CD4-positive, alpha-beta memory T cell (primary cell): ENCODE data around the gene C2orf66. TPM values are rescaled to one million over a fixed set of nuclear protein-coding genes. Genes with fewer than 3 reads are reported as not detected.

Experiments
- CTCF ChIA-PET: fragments of 350-600 bp; sonication (Branson Sonifier 250); formaldehyde crosslinking; loops from one replicate; lab custom pipeline; 2021; ENCODE audit warnings: inconsistent platforms; ENCODE audit not compliant: partially characterized antibody; lab: Charles Lee
- POLR2A ChIA-PET: fragments of 350-600 bp; sonication (Branson Sonifier 250); formaldehyde crosslinking; loops from one replicate; lab custom pipeline; 2021; ENCODE audit not compliant: partially characterized antibody; lab: Charles Lee
- DNase-seq, 5 donors: peaks; one replicate each; pipeline versions ENCODE4 v3.0.0 to v3.0.0-alpha.2; 2020 to 2022; ENCODE audit warnings: mixed read lengths in 1 of 5
- H3K27ac ChIP-seq: one replicate; pipeline ENCODE4 v1.7.0; 2013; ENCODE audit warnings: low read depth, low read length
- H3K27me3 ChIP-seq: 2 replicates; pipeline ENCODE4 v1.7.0; 2013; ENCODE audit warnings: mild to moderate bottlenecking, low read length, moderate library complexity; ENCODE audit not compliant: insufficient read depth
- H3K36me3 ChIP-seq: 2 replicates; pipeline ENCODE4 v1.7.0; 2013; ENCODE audit warnings: mild to moderate bottlenecking, low read length, moderate library complexity; ENCODE audit not compliant: insufficient read depth
- H3K4me1 ChIP-seq: 2 replicates; pipeline ENCODE4 v1.7.0; 2013; ENCODE audit warnings: mild to moderate bottlenecking, low read length, moderate library complexity; ENCODE audit not compliant: insufficient read depth
- H3K4me3 ChIP-seq, 2 donors: one replicate each; pipeline ENCODE4 v1.7.0; 2013; ENCODE audit warnings: low read length in 2 of 2, mild to moderate bottlenecking in 1 of 2
- H3K9me3 ChIP-seq, 2 donors: one replicate each; pipeline ENCODE4 v1.7.0; 2013; ENCODE audit warnings: low read length in 2 of 2, control low read depth in 1 of 2; ENCODE audit not compliant: control insufficient read depth in 1 of 2
- H3K27ac Mint-ChIP-seq, 7 donors: one replicate each; pipeline ENCODE4 v1.8.0; 2020 to 2021; ENCODE audit warnings: mixed read lengths in 7 of 7, mild to moderate bottlenecking in 6 of 7, inconsistent platforms in 3 of 7, moderate library complexity in 3 of 7
- H3K27me3 Mint-ChIP-seq, 2 donors: one replicate each; pipeline ENCODE4 v1.8.0; 2020 to 2021; ENCODE audit warnings: mixed read lengths in 2 of 2
- H3K36me3 Mint-ChIP-seq, 2 donors: one replicate each; pipeline ENCODE4 v1.8.0; 2020 to 2021; ENCODE audit warnings: mixed read lengths in 2 of 2, inconsistent platforms in 1 of 2, mild to moderate bottlenecking in 1 of 2
- H3K4me1 Mint-ChIP-seq, 4 donors: one replicate each; pipeline ENCODE4 v1.8.0; 2020 to 2021; ENCODE audit warnings: mixed read lengths in 4 of 4, mild to moderate bottlenecking in 1 of 4
- H3K4me3 Mint-ChIP-seq, 8 donors: one replicate each; pipeline ENCODE4 v1.8.0; 2020 to 2021; ENCODE audit warnings: mixed read lengths in 8 of 8, mild to moderate bottlenecking in 7 of 8, moderate library complexity in 6 of 8, inconsistent platforms in 3 of 8
- H3K9me3 Mint-ChIP-seq, 8 donors: one replicate each; pipeline ENCODE4 v1.8.0; 2020 to 2021; ENCODE audit warnings: mixed read lengths in 8 of 8, mild to moderate bottlenecking in 5 of 8, inconsistent platforms in 3 of 8, moderate library complexity in 1 of 8
- intact Hi-C: fragments of 100-400 bp; cut with micrococcal nuclease; formaldehyde crosslinking; loops from one replicate; pipeline ENCODE4 v1.15.1; 2023
- polyA plus RNA-seq, 2 donors: library from polyadenylated mRNA; unstranded; fragments of 300-500 nt; fragmentation: Illumina TruSeq; gene quantifications; one replicate each; pipeline ENCODE4 v1.2.3, GENCODE V29; 2021
- total RNA-seq, 2 experiments: library from RNA; stranded (reverse); gene quantifications; one replicate each; pipeline ENCODE4 v1.2.3, GENCODE V29; 2021

C2orf66 gene
- total and polyA plus RNA-seq, 4 experiments from 2014 or later: not detected

DNA sequence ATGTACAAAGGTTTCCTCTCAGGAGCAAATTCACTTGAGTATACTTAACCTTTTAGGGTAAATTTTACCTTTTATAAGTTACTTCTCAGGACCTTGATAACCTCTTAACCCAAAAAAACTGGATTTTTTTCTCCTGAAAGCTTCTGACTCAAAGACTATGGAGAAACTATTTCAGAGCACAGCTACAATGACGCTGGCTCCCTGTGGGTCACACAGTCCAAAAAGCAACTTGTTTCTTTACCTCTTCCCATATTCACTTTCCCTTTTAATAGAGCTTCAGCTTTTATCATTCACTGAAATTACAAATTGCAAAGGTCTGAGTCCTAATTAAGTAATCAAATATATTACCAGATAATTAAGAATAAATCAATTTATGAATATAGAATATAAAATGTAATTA lies 42.1 kb downstream of the C2orf66 start:
- Histone ChIP-seq H3K36me3 (peaks cover 41% of the 10 kb centered on the region), H3K4me1 (no peaks in the 10 kb centered on the region), H3K9me3 (no peaks in the 10 kb centered on the region), H3K27ac (no peak overlapping the region), H3K4me3 (no peak overlapping the region), H3K27me3 (no peaks in the 10 kb centered on the region)
- ChIA-PET POLR2A (no interaction called here), CTCF (interaction anchor here (3.0 kb wide), 1 partner anchor 16 kb away, joined by 15 read pairs; no protein-coding TSS in a partner anchor)
- Mint-ChIP-seq H3K36me3 (peaks cover 67 to 68% of the 10 kb centered on the region in 2 donors), H3K4me1 (no peaks in the 10 kb centered on the region), H3K27ac (no peak overlapping the region), H3K4me3 (no peak overlapping the region), H3K27me3 (no peaks in the 10 kb centered on the region), H3K9me3 (no peaks in the 10 kb centered on the region)
- intact Hi-C loops: no loop called here
- no peak for DNase-seq

DNA sequence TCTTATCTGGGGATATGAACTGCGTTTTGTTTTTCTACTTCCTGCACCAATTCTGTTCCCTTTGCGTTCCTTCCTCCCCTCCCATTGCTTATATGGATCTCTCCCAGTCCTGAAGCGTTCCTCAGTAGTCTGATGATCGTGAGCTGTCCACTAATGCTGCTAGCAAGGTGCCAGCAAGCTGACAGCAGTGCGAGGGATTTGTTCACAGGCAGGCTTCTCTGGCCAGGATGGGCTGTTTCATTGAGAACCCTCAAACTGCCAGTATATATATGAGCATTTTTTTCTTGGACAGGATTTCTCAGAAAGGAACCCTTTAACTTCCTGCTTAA lies 49.8 kb downstream of the C2orf66 start:
- peaks cover 12% of the 10 kb centered on the region for H3K36me3 ChIP-seq
- H3K36me3 Mint-ChIP-seq: peaks cover 38 to 39% of the 10 kb centered on the region in 2 donors
- intact Hi-C loops: no loop called here
- H3K4me3 Mint-ChIP-seq: no peak overlapping the region
- no peaks in the 10 kb centered on the region for H3K27me3 ChIP-seq
- no peaks in the 10 kb centered on the region for H3K27me3 Mint-ChIP-seq
- no peaks in the 10 kb centered on the region for H3K4me1 Mint-ChIP-seq
- no peak for DNase-seq
- H3K9me3 ChIP-seq: no peaks in the 10 kb centered on the region
- no peak overlapping the region for H3K27ac ChIP-seq
- ChIA-PET POLR2A (no interaction called here), CTCF (interaction anchor here (2.0 kb wide), 1 partner anchor 8 kb away, joined by 12 read pairs; no protein-coding TSS in a partner anchor)
- no peak overlapping the region for H3K4me3 ChIP-seq
- peaks cover 4 to 55% (median 32%) of the 10 kb centered on the region in 8 donors for H3K9me3 Mint-ChIP-seq
- no peaks in the 10 kb centered on the region for H3K4me1 ChIP-seq
- no peak overlapping the region for H3K27ac Mint-ChIP-seq

DNA sequence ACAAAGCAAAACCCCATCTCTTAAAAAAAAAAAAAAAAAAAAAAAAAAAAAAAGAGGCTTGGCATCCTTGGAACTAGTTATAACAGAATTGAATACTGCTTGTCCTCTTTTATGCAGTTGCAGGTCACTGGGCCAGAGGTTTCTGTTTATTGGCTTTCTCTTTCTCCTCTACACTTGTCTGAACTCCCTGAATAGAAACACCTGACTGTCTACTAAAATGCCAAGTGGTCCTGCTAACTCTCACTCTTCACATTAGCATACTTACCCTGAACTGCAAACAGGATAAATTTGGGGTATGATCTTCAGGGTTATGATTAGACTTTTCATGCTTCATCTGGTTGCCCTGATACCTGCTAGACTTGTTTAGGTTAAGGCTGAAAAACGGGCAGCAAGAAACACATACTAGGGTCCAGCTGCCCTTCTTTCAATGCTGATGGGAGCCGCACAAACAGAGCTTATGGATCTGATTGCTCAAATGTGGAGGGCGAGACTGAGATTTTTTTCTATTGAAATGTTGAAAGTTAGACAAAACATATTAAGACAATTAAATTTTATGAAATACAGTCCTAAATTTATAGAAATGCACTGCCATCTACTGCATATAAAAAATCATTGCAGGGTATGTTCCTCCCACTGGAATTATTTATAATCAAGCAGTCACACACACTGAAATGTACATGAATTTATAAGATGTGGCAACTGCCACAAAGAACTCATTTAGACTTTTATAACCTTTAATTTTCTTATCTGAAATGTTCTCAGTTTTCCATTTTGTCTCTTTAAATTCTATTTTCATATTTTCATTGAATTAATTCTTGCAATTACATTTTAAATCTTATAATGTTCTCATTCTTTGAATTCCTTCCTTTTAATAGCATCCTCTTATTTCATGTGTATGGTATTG lies 50.4 kb downstream of the C2orf66 start:
- peaks cover 4 to 61% (median 38%) of the 10 kb centered on the region in 8 donors for H3K9me3 Mint-ChIP-seq

More for the DNA sequence above, 50.4 kb downstream of the C2orf66 start:
- Mint-ChIP-seq H3K36me3 (peaks cover 32 to 34% of the 10 kb centered on the region in 2 donors), H3K27me3 (no peaks in the 10 kb centered on the region), H3K4me1 (no peaks in the 10 kb centered on the region), H3K4me3 (no peak overlapping the region), H3K27ac (no peak overlapping the region)
- no peak for DNase-seq
- no peaks in the 10 kb centered on the region for H3K4me1 ChIP-seq
- no peaks in the 10 kb centered on the region for H3K9me3 ChIP-seq
- POLR2A ChIA-PET: no interaction called here
- no peak overlapping the region for H3K4me3 ChIP-seq
- CTCF ChIA-PET: interaction anchor here (0.7 to 1.1 kb wide), 2 partner anchors 214 to 441 kb away, joined by 3 read pairs; no protein-coding TSS in a partner anchor
- intact Hi-C loops: no loop called here
- H3K36me3 ChIP-seq: peaks cover 6% of the 10 kb centered on the region
- H3K27ac ChIP-seq: no peak overlapping the region
- no peaks in the 10 kb centered on the region for H3K27me3 ChIP-seq

Other genes with a start within 250 kb of the C2orf66 start
- 1 to 10 TPM in 1 of 2 experiments, under 1 TPM in 1; 0.76 to 1.5 TPM for gene HECW2, start 215.8 kb downstream of the C2orf66 start, total RNA-seq
- gene HECW2, start 215.8 kb downstream of the C2orf66 start, polyA plus RNA-seq: 1 to 10 TPM in 1 of 2 donors, under 1 TPM in 1; 0.37 to 1.2 TPM
- gene CCDC150, start 169.6 kb downstream of the C2orf66 start, total RNA-seq: under 1 TPM; 0.44 to 0.87 TPM
- gene CCDC150, start 169.6 kb downstream of the C2orf66 start, polyA plus RNA-seq: not detected
- 10 to 100 TPM; 38.1 to 42.3 TPM for gene GTF3C3, start 9.7 kb downstream of the C2orf66 start, total RNA-seq
- 10 to 100 TPM; 13.4 to 14.1 TPM for gene GTF3C3, start 9.7 kb downstream of the C2orf66 start, polyA plus RNA-seq
- 1 to 10 TPM; 7.4 to 9.1 TPM for gene PGAP1, start 117.4 kb upstream of the C2orf66 start, total RNA-seq
- 1 to 10 TPM in 1 of 2 donors, under 1 TPM in 1; 0.43 to 1.5 TPM for gene PGAP1, start 117.4 kb upstream of the C2orf66 start, polyA plus RNA-seq